ENCODE measurements around the gene ARHGEF26. TPM values are rescaled to one million over a fixed set of nuclear protein-coding genes. Genes with fewer than 3 reads are reported as not detected.

ARHGEF26 gene
- polyA plus RNA-seq, 1 donor (not counting 4 experiments of a cell fraction or from before 2014, with no cell fraction given): 2.2 TPM

- dilution Hi-C loops (cut with MboI; ENCODE audit: extremely low pct_ligation_motif_present, low sequenced_read_pairs): no loop called here
- H3K4me1 ChIP-seq (ENCODE audit: control insufficient read depth, extremely low read depth, insufficient read depth, low read length): peaks cover 16% of the 10 kb centered on the region
- H3K4me2 ChIP-seq (ENCODE audit: control insufficient read depth, extremely low read depth, insufficient read depth, low read depth, low read length): no peak overlapping the region
- no peaks in the 10 kb centered on the region for H3K9me3 ChIP-seq (ENCODE audit: control insufficient read depth, low read depth, low read length)
- H4K20me1 ChIP-seq (ENCODE audit: control insufficient read depth, extremely low read depth, insufficient read depth, low read length): no peaks in the 10 kb centered on the region
- FAIRE-seq (no peak), DNase-seq (ENCODE audit: low read depth, low spot score) (no peak)
- no peak overlapping the region for H3K27ac ChIP-seq (ENCODE audit: control insufficient read depth, insufficient read depth, low read length)
- no peak overlapping the region for H3K4me3 ChIP-seq (ENCODE audit: control insufficient read depth in 2 of 3, extremely low read depth in 1 of 3, insufficient read depth in 2 of 3, low read depth in 1 of 3, low read length in 3 of 3)
- TF ChIP-seq CTCF (optimal IDR thresholded peaks at IDR 0.05 in 1 of 3, IDR thresholded peaks at IDR 0.05 in 1 of 3, conservative IDR thresholded peaks at IDR 0.05 in 1 of 3; ENCODE audit: extremely low read depth in 1 of 3, insufficient read depth in 2 of 3, low read length in 3 of 3) (no peak), EZH2 (IDR thresholded peaks at IDR 0.05; ENCODE audit: low read length) (no peak)
- no peak overlapping the region for H2AFZ ChIP-seq (ENCODE audit: control insufficient read depth, low read length)
- H3K27me3 ChIP-seq (ENCODE audit: control insufficient read depth, extremely low read depth, insufficient read depth, low read length): no peaks in the 10 kb centered on the region
- no peaks in the 10 kb centered on the region for H3K36me3 ChIP-seq (ENCODE audit: control insufficient read depth in 2 of 2, extremely low read depth in 1 of 2, insufficient read depth in 2 of 2, low read length in 2 of 2)
- H3K9ac ChIP-seq (ENCODE audit: control insufficient read depth, extremely low read depth, insufficient read depth, low read length): no peak overlapping the region
- H3K9me1 ChIP-seq (ENCODE audit: control insufficient read depth, extremely low read depth, insufficient read depth, low read length): no peaks in the 10 kb centered on the region
- no peaks in the 10 kb centered on the region for H3K79me2 ChIP-seq (ENCODE audit: control insufficient read depth, insufficient read depth, low read length)
These were observed 120.3 kb downstream of the ARHGEF26 start for GRCh38 chr3:154241496-154241895.

- no peak overlapping the region for H3K4me3 ChIP-seq (ENCODE audit: control insufficient read depth in 2 of 3, extremely low read depth in 1 of 3, insufficient read depth in 2 of 3, low read depth in 1 of 3, low read length in 3 of 3)
- no peaks in the 10 kb centered on the region for H3K36me3 ChIP-seq (ENCODE audit: control insufficient read depth in 2 of 2, extremely low read depth in 1 of 2, insufficient read depth in 2 of 2, low read length in 2 of 2)
- no peaks in the 10 kb centered on the region for H4K20me1 ChIP-seq (ENCODE audit: control insufficient read depth, extremely low read depth, insufficient read depth, low read length)
- H3K4me1 ChIP-seq (ENCODE audit: control insufficient read depth, extremely low read depth, insufficient read depth, low read length): peaks cover 16% of the 10 kb centered on the region
- no peak for DNase-seq (ENCODE audit: low read depth, low spot score)
- no peak overlapping the region for H3K4me2 ChIP-seq (ENCODE audit: control insufficient read depth, extremely low read depth, insufficient read depth, low read depth, low read length)
- no peak overlapping the region for H2AFZ ChIP-seq (ENCODE audit: control insufficient read depth, low read length)
- no peaks in the 10 kb centered on the region for H3K27me3 ChIP-seq (ENCODE audit: control insufficient read depth, extremely low read depth, insufficient read depth, low read length)
- no peak for FAIRE-seq
- H3K27ac ChIP-seq (ENCODE audit: control insufficient read depth, insufficient read depth, low read length): no peak overlapping the region
- no peaks in the 10 kb centered on the region for H3K9me1 ChIP-seq (ENCODE audit: control insufficient read depth, extremely low read depth, insufficient read depth, low read length)
- dilution Hi-C loops (cut with MboI; ENCODE audit: extremely low pct_ligation_motif_present, low sequenced_read_pairs): no loop called here
- no peaks in the 10 kb centered on the region for H3K79me2 ChIP-seq (ENCODE audit: control insufficient read depth, insufficient read depth, low read length)
- no peaks in the 10 kb centered on the region for H3K9me3 ChIP-seq (ENCODE audit: control insufficient read depth, low read depth, low read length)
- no peak for TF ChIP-seq CTCF (optimal IDR thresholded peaks at IDR 0.05 in 1 of 3, IDR thresholded peaks at IDR 0.05 in 1 of 3, conservative IDR thresholded peaks at IDR 0.05 in 1 of 3; ENCODE audit: extremely low read depth in 1 of 3, insufficient read depth in 2 of 3, low read length in 3 of 3)
- TF ChIP-seq EZH2 (IDR thresholded peaks at IDR 0.05; ENCODE audit: low read length): no peak
- no peak overlapping the region for H3K9ac ChIP-seq (ENCODE audit: control insufficient read depth, extremely low read depth, insufficient read depth, low read length)
These were observed 121.6 kb downstream of the ARHGEF26 start for GRCh38 chr3:154242766-154243165.

Measured in keratinocyte (primary cell).